ENCODE data around the gene E2F3. TPM values are rescaled to one million over a fixed set of nuclear protein-coding genes. Genes with fewer than 3 reads are reported as not detected.

The E2F3 gene
- total RNA-seq, 1 donor from 2014 or later = 39.1 TPM

- intact Hi-C loops (cut with micrococcal nuclease) = no loop called here
Observed at GRCh38 chr6:20427856-20428255, 26.2 kb downstream of the E2F3 start.

- intact Hi-C loops (cut with micrococcal nuclease) = no loop called here
Observed at GRCh38 chr6:20432692-20433091, 31.0 kb downstream of the E2F3 start.

- intact Hi-C loops (cut with micrococcal nuclease) = no loop called here
Observed at GRCh38 chr6:20433321-20433720, 31.6 kb downstream of the E2F3 start.

GRCh38 chr6:20433929-20434328, 32.2 kb downstream of the E2F3 start:
- intact Hi-C loops (cut with micrococcal nuclease) = no loop called here

- intact Hi-C loops (cut with micrococcal nuclease) = no loop called here
Observed at GRCh38 chr6:20434766-20435165, 33.1 kb downstream of the E2F3 start.

- intact Hi-C loops (cut with micrococcal nuclease) = no loop called here
Observed at GRCh38 chr6:20436719-20437118, 35.0 kb downstream of the E2F3 start.

GRCh38 chr6:20437639-20438038, 36.0 kb downstream of the E2F3 start:
- intact Hi-C loops (cut with micrococcal nuclease) = no loop called here

GRCh38 chr6:20438462-20439070, 36.9 kb downstream of the E2F3 start:
- intact Hi-C loops (cut with micrococcal nuclease) = no loop called here

- intact Hi-C loops (cut with micrococcal nuclease) = no loop called here
Observed at GRCh38 chr6:20439558-20439957, 37.9 kb downstream of the E2F3 start.

GRCh38 chr6:20440296-20440695, 38.6 kb downstream of the E2F3 start:
- intact Hi-C loops (cut with micrococcal nuclease) = no loop called here

GRCh38 chr6:20441236-20441635, 39.6 kb downstream of the E2F3 start:
- intact Hi-C loops (cut with micrococcal nuclease) = no loop called here

GRCh38 chr6:20441921-20442320, 40.2 kb downstream of the E2F3 start:
- intact Hi-C loops (cut with micrococcal nuclease) = no loop called here

- intact Hi-C loops (cut with micrococcal nuclease) = no loop called here
Observed at GRCh38 chr6:20444786-20445271, 43.1 kb downstream of the E2F3 start.

- intact Hi-C loops (cut with micrococcal nuclease) = no loop called here
Observed at GRCh38 chr6:20447157-20447556, 45.5 kb downstream of the E2F3 start.

GRCh38 chr6:20447581-20448132, 46.0 kb downstream of the E2F3 start:
- intact Hi-C loops (cut with micrococcal nuclease) = no loop called here

- intact Hi-C loops (cut with micrococcal nuclease) = no loop called here
Observed at GRCh38 chr6:20448828-20449227, 47.1 kb downstream of the E2F3 start.

GRCh38 chr6:20454204-20454824, 52.6 kb downstream of the E2F3 start:
- intact Hi-C loops (cut with micrococcal nuclease) = loop anchor here (1.0 kb wide), 2 partner anchors 50 to 163 kb away; no protein-coding TSS in a partner anchor

GRCh38 chr6:20455251-20455940, 53.7 kb downstream of the E2F3 start:
- intact Hi-C loops (cut with micrococcal nuclease) = no loop called here

GRCh38 chr6:20458027-20458894, 56.6 kb downstream of the E2F3 start:
- intact Hi-C loops (cut with micrococcal nuclease) = no loop called here

- intact Hi-C loops (cut with micrococcal nuclease) = no loop called here
Observed at GRCh38 chr6:20459682-20460081, 58.0 kb downstream of the E2F3 start.

- intact Hi-C loops (cut with micrococcal nuclease) = no loop called here
Observed at GRCh38 chr6:20461576-20461975, 59.9 kb downstream of the E2F3 start.
